Mucosa of descending colon (tissue), 3 donors: Measurements from ENCODE around the gene SHFL. TPM values are rescaled to one million over a fixed set of nuclear protein-coding genes. Genes with fewer than 3 reads are reported as not detected.
A peak's percentile ranks its signal among the peaks of the same experiment; 100 is the strongest.

ENCODE experiments used
- ATAC-seq: fragments of 200-7000 bp; cut with Tn5 transposase; one replicate; pipeline ENCODE4 v1.9.1; 2020; ENCODE audit warnings: mild to moderate bottlenecking, moderate library complexity
- DNase-seq, 3 donors: peaks; one replicate each; pipeline ENCODE4 v3.0.0-alpha.2; 2020
- H3K36me3 ChIP-seq: fragments of 200-600 bp; one replicate; pipeline ENCODE4 v1.8.0; 2021; ENCODE audit warnings: low read depth, mild to moderate bottlenecking
- H3K4me1 ChIP-seq: fragments of 200-600 bp; one replicate; pipeline ENCODE4 v1.8.0; 2021; ENCODE audit warnings: low read depth, mild to moderate bottlenecking
- H3K4me3 ChIP-seq: fragments of 200-600 bp; one replicate; pipeline ENCODE4 v1.8.0; 2021; ENCODE audit warnings: mild to moderate bottlenecking
- H3K9me3 ChIP-seq: fragments of 200-600 bp; one replicate; pipeline ENCODE4 v1.8.0; 2021; ENCODE audit warnings: mild to moderate bottlenecking
- intact Hi-C, 2 donors: fragments of 100-400 bp; cut with DNase I in 1 of 2; cut with micrococcal nuclease in 1 of 2; formaldehyde crosslinking; loops; one replicate each; pipeline versions ENCODE4 v1.11.0 to v1.11.1; 2022; cut with DNase I, micrococcal nuclease
- total RNA-seq, 3 donors: library from RNA; stranded (reverse); fragmentation: NEBNext Ultra II Directional in 2 of 3; extraction: Animal tissue kit (Norgen Biotek cat#: 25700) in 2 of 3; gene quantifications; one replicate each; pipeline versions ENCODE4 v1.2.1 to v1.2.4, GENCODE V29; 2021 to 2023
- TF ChIP-seq, protein P1 (sequence below): fragments of 200-600 bp; IDR thresholded peaks from one replicate; pipeline ENCODE4 v1.8.0; 2022; ENCODE audit warnings: antibody characterized with exemption, mild to moderate bottlenecking
- donor health status: DM: no; HTN: no; CAD: no; lungs with moderate emphysema.
- donor health status: DM: no; HTN: no; CAD: no.
- donor health status: DM: no; HTN: yes; CAD: no.

Gene SHFL
- total RNA-seq, 3 donors from 2014 or later, result 26.9 to 41.5 (median 28.1) TPM

- peaks cover 11% of the 10 kb centered on the region for H3K4me1 ChIP-seq
- no peaks in the 10 kb centered on the region for H3K9me3 ChIP-seq
- intact Hi-C loops, result no loop called here
- H3K4me3 ChIP-seq, result peak overlapping the region; percentile 76
- ATAC-seq, result no peak
- DNase-seq, result no peak
- TF ChIP-seq, protein P1, sequence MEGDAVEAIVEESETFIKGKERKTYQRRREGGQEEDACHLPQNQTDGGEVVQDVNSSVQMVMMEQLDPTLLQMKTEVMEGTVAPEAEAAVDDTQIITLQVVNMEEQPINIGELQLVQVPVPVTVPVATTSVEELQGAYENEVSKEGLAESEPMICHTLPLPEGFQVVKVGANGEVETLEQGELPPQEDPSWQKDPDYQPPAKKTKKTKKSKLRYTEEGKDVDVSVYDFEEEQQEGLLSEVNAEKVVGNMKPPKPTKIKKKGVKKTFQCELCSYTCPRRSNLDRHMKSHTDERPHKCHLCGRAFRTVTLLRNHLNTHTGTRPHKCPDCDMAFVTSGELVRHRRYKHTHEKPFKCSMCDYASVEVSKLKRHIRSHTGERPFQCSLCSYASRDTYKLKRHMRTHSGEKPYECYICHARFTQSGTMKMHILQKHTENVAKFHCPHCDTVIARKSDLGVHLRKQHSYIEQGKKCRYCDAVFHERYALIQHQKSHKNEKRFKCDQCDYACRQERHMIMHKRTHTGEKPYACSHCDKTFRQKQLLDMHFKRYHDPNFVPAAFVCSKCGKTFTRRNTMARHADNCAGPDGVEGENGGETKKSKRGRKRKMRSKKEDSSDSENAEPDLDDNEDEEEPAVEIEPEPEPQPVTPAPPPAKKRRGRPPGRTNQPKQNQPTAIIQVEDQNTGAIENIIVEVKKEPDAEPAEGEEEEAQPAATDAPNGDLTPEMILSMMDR, result no peak
- no peaks in the 10 kb centered on the region for H3K36me3 ChIP-seq
These were observed 32.8 kb downstream of the SHFL start for GRCh38 chr19:10118960-10119359.

GRCh38 chr19:10120538-10121189, 34.5 kb downstream of the SHFL start:
- intact Hi-C loops, result no loop called here
- ATAC-seq (no peak), DNase-seq (no peak)
- Histone ChIP-seq H3K4me1 (peaks cover 11% of the 10 kb centered on the region), H3K36me3 (no peaks in the 10 kb centered on the region), H3K9me3 (no peaks in the 10 kb centered on the region), H3K4me3 (no peak overlapping the region)
- TF ChIP-seq, protein P1, result no peak

GRCh38 chr19:10122045-10122444, 35.9 kb downstream of the SHFL start:
- DNase-seq, result no peak
- Histone ChIP-seq H3K4me3 (no peak overlapping the region), H3K4me1 (peaks cover 11% of the 10 kb centered on the region), H3K9me3 (no peaks in the 10 kb centered on the region), H3K36me3 (no peaks in the 10 kb centered on the region)
- intact Hi-C loops, result no loop called here
- ATAC-seq, result no peak
- TF ChIP-seq, protein P1, result no peak

- ATAC-seq (no peak), DNase-seq (no peak)
- H3K36me3 ChIP-seq, result no peaks in the 10 kb centered on the region
- H3K9me3 ChIP-seq, result no peaks in the 10 kb centered on the region
- TF ChIP-seq, protein P1, result no peak
- H3K4me1 ChIP-seq, result peaks cover 6% of the 10 kb centered on the region
- intact Hi-C loops, result no loop called here
- H3K4me3 ChIP-seq, result no peak overlapping the region
These were observed 38.3 kb downstream of the SHFL start for GRCh38 chr19:10124429-10124828.

GRCh38 chr19:10126213-10126639, 40.1 kb downstream of the SHFL start:
- no peaks in the 10 kb centered on the region for H3K4me1 ChIP-seq
- H3K36me3 ChIP-seq, result no peaks in the 10 kb centered on the region
- H3K9me3 ChIP-seq, result no peaks in the 10 kb centered on the region
- DNase-seq (no peak), ATAC-seq (no peak)
- TF ChIP-seq, protein P1, result no peak
- intact Hi-C loops, result no loop called here
- H3K4me3 ChIP-seq, result no peak overlapping the region
